GM19099 (cell line): ENCODE results near the gene ZNF497.
A peak's percentile ranks its signal among the peaks of the same experiment; 100 is the strongest.

ENCODE experiments used
- POLR2A ChIP-seq: IDR thresholded peaks from 3 replicates; pipeline ENCODE4 v1.6.1; 2011; ENCODE audit warnings: low read depth; ENCODE audit not compliant: insufficient read length; ENCODE audit errors: extremely low read depth

ZNF497 gene

DNA sequence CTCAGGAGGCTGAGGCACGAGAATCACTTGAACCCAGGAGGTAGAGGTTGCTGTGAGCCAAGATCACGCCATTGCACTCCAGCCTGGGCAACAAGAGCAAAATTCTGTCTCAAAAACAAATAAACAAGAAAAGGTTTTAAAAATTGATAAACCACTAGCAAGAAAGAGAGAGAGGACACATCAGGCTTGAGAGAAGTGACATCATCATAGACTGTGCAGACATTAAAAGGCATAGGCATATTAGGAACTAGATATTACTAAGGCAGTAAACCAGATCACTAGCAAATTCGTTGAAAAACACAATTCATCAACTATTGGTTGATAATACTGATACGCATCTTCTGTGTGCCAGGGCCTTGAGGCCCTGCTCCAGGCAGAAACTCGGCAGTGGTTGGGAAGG lies 17.0 kb downstream of the ZNF497 start:
- no peak for TF ChIP-seq POLR2A

DNA sequence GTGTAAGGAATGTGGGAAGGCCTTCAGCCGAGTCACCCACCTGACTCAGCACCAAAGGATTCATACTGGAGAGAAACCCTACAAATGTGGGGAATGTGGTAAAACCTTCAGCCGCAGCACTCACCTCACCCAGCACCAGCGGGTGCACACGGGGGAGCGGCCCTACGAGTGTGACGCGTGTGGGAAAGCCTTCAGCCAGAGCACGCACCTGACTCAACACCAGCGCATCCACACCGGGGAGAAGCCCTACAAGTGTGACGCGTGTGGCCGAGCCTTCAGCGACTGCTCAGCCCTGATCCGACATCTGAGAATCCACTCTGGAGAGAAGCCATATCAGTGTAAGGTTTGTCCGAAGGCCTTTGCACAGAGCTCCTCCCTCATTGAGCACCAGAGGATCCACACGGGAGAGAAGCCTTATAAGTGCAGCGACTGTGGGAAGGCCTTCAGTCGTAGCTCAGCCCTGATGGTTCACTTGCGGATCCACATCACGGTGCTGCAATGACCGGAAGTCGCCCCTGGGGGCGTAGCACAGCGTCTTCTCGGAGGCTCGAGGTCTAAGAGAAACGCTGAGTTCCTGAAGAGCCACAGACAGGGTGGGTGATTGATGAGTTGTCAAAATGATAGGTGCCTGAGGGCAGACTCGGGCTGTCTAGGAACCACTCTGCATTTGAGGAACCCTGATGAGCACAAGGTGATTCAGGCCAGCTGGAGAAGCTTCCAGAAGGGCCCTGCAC lies 23.6 kb downstream of the ZNF497 start:
- TF ChIP-seq POLR2A: no peak

DNA sequence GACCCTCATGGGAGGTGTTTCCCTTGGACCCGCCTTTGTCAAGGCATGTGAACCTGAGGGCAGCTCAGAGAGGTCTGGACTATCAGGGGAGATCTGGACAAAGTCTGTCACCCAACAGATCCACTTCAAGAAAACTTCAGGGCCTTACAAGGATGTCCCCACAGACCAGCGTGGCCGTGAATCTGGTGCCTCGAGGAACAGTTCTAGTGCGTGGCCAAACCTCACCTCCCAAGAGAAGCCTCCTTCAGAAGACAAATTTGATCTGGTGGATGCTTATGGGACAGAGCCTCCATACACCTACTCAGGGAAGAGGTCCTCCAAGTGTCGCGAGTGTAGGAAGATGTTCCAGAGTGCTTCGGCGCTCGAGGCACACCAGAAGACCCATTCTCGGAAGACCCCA lies 24.2 kb downstream of the ZNF497 start:
- TF ChIP-seq POLR2A: no peak

DNA sequence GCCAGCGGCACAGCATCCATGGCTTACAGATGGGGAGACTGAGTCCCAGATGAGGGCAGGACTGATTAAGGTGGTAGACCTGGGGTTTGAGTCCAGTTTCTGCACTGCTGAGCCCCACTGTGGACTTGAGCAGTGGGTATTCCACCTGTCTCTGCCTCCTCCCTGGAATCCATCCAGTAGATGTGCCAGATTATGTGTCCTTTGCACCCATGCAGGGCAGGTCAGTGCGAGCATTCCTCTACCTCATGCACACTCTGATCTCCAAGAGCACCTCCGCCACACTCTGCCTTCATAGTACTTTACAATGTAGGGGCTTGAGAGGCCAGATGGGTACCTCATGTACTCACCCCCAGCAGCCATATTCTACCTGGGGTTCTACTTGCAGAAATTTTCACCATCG lies 25.7 kb downstream of the ZNF497 start:
- TF ChIP-seq POLR2A: no peak

DNA sequence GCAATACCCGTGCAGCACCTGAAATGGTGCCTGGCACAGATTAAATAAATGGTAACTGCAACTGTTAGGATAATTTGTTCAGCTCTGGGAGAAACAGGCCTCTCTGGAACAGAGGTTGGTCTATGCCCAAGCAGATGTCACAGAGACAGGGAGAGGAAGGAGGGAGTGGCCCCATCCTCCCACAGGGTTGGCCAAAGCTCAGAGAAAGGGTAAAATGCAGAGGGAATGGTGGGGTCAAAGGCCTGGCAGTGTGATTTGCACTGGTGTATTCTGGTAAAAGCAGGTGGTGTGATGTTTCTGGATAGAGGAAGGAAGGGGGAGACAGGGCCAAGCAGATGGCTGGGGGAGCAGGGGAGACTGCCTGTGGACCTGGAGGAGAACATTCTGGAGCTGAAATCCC lies 26.3 kb downstream of the ZNF497 start:
- no peak for TF ChIP-seq POLR2A

DNA sequence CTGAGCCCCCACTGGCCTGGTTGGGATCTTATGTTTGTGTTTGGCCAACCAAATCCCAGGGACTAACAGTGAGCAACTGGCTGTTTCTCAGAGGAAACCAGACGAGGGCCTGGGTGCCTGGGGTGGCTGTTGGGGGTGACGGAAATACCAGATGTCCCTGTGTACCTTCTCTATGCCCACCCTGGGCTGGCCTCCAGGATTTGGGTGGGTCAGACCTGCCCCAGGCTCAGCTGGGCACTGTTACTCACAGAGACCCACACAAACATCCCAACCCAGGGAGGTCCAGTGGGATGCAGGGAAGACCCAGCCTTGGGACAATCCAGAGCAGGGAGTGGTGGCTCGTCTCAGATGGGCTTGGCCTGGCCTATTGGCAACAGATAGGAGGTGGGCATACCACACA lies 26.9 kb downstream of the ZNF497 start:
- no peak for TF ChIP-seq POLR2A

- TF ChIP-seq POLR2A: no peak
These were observed 27.8 kb downstream of the ZNF497 start for GRCh38 chr19:58334691-58335249.

GRCh38 chr19:58332697-58333096 lies 29.9 kb downstream of the ZNF497 start:
- no peak for TF ChIP-seq POLR2A

DNA sequence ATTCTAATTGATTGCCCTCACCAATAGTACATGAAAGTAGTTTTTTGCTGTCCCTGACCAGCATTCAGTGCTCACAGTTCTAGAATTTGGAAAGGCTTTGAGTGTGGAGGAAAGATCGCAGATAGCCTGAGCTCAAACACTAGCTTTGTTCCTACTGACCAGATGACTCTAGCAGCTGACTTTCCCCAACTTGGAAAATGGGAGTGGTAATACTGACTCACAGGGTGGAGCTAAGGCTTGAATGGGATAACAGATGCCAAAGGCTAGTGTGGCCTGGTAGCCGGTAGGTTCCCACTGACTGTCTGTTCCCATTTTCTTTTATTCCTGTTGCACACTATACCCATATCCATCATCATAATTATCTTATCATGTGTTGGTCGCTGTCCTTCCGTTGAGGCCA lies 32.1 kb downstream of the ZNF497 start:
- no peak for TF ChIP-seq POLR2A

DNA sequence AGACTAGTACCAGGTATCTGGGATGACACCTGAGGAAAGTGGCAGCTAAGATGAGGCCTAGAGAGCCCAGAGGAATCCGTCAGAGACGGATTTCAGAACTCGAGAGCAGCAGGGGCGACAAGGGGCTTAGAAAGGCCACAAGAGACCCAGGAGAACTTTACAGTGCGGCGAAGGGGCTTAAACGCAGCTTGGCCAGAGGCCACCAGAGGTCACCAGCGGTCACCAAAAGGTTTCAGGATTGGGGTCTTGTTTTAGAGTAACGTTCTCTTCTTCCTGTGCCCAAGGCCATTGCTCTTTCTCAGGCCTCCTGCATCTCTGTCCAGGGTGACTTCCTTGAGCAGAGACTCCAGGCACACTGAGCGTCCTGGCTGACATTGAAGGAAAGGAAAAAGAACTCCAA lies 33.6 kb downstream of the ZNF497 start:
- no peak for TF ChIP-seq POLR2A

GRCh38 chr19:58326914-58327726 lies 35.4 kb downstream of the ZNF497 start, which contains the start of gene ZSCAN22:
Gene ZSCAN22 (plus strand): TSS chr19:58326994. CDS start chr19:58334803, 7,809 bp downstream.
- TF ChIP-seq POLR2A: peak; percentile 71

GRCh38 chr19:58326501-58326913 lies 36.0 kb downstream of the ZNF497 start:
- TF ChIP-seq POLR2A: no peak

DNA sequence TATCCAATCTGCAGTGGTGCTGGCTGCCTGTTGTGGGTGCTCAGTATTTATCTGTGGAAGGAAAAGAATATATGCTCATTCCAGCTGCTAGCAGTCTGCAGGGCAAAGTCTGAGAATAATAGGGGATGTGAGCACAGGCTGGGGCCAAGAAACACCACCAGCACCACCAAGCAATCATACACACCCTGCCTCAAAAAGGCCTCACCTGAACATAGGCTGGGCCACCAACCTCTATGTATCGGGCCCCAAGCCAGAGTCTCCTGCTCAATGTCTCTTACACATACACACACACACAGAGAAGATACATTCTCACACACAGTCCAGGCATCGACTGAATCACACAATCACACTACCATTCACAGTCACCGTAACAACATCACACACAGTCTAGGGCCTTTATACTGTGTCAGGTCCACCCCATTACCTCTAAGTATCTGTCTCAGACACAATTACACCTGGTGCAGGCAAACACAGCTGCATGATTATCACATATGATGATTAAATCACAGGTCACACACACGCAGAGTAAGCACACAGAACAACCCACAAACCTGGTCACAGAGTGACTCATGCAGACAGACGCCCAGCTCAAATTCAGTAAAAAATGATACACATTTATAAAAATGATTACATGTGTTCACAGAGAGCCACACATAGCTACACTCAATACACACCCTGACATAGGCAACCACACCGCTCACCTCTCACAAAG lies 37.1 kb downstream of the ZNF497 start:
- no peak for TF ChIP-seq POLR2A

DNA sequence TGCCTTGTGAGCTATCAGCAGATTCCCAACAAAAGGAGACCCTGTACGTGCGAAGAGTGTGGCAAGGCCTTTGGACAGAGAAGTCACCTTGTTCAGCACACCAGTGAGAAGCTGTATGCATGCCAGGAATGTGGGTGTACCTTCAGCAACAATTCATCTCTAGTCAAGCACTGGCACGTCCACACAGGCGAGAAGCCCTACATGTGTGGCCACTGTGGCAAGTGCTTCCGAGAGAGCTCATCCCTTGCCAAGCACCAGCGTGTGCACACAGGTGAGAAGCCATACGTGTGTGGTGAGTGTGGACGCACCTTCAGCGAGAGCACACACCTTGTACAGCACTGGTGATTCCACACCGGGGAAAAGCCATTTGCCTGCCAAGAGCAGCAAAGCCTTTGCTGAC lies 43.3 kb downstream of the ZNF497 start:
- no peak for TF ChIP-seq POLR2A

DNA sequence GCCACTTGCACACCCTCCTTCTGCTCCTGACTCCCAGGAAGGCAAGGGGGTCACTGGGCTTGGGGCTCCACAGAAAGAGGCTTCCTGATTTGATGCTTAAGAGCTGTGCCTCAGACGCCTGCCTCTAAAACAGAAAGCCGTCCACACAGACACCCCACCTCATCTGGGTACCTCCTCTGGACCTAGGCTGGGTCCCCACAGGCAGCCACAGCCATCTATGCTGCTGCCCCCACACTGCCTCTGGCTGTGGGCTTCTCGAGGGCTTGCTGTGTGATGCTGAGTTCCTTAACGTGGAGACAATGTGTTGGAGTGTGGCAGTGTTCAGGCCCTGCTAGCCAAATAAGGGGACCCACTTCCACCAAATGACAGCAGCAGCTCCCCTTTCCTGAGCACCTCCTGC lies 44.3 kb downstream of the ZNF497 start:
- TF ChIP-seq POLR2A: no peak
